HCT116 (cell line): ENCODE measurements around the gene CDKN1C. TPM values are rescaled to one million over a fixed set of nuclear protein-coding genes. Genes with fewer than 3 reads are reported as not detected.

Source experiments
- ATAC-seq: fragments of 200-7000 bp; cut with Tn5 transposase; 2 replicates; pipeline ENCODE4 v1.9.1; 2020; ENCODE audit warnings: mild to moderate bottlenecking, moderate library complexity
- BruUV-seq: library from RNA; stranded (reverse); fragments of 400-500 nt; replicated peaks from 2 replicates; lab custom pipeline; 2021; lab: Mats Ljungman, UMichigan
- CTCF ChIA-PET: fragments of 300-600 bp; sonication (Branson Sonifier 250); formaldehyde crosslinking; loops from one replicate; lab custom pipeline; 2021; ENCODE audit warnings: antibody characterized with exemption; lab: Charles Lee
- POLR2A ChIA-PET: fragments of 300-600, 350-600 bp; sonication (Branson Sonifier 250); formaldehyde crosslinking; loops from one replicate; lab custom pipeline; 2021; ENCODE audit warnings: antibody characterized with exemption; lab: Charles Lee
- RAD21 ChIA-PET, 2 experiments: fragments of 300-600 bp; sonication (Branson Sonifier 250); formaldehyde crosslinking; loops; one replicate each; lab custom pipeline; 2023; ENCODE audit warnings: low total read pairs in 2 of 2; ENCODE audit not compliant: uncharacterized antibody in 2 of 2, unreplicated experiment in 2 of 2, low non-redundant PET in 1 of 2; lab: Charles Lee
- DNase-seq: peaks from one replicate; pipeline ENCODE4 v3.0.0-alpha.2; 2010; ENCODE audit warnings: low read depth, low spot score
- H2AFZ ChIP-seq: fragments of 200-600 bp; shearing (Covaris generic), sonication (generic); 2 replicates; pipeline ENCODE4 v1.6.1; 2017; ENCODE audit warnings: low read depth, mixed run types, mixed read lengths, antibody characterized with exemption, low read length; ENCODE audit not compliant: poor library complexity, severe bottlenecking
- H3K27ac ChIP-seq: 2 replicates; pipeline ENCODE4 v1.5.1; 2012; ENCODE audit warnings: low read depth, low read length
- H3K27me3 ChIP-seq: fragments of 200-600 bp; sonication (generic); 2 replicates; pipeline ENCODE4 v1.6.1; 2016; ENCODE audit warnings: mixed run types, low read length, mixed read lengths; ENCODE audit not compliant: insufficient read depth
- H3K36me3 ChIP-seq, 2 experiments: fragments of 200-500 bp in 1 of 2; fragments of 200-600 bp in 1 of 2; sonication (Bioruptor generic) in 1 of 2; sonication (generic) in 1 of 2; 2 replicates each; pipeline versions ENCODE4 v1.5.1 to v1.6.1; 2014 to 2016; ENCODE audit warnings: low read length in 2 of 2, inconsistent platforms in 1 of 2, mixed read lengths in 1 of 2, mixed run types in 1 of 2; ENCODE audit not compliant: insufficient read depth in 2 of 2, control insufficient read depth in 1 of 2
- H3K4me1 ChIP-seq, 2 experiments: fragments of 200-600 bp in 1 of 2; sonication (generic) in 1 of 2; 2 replicates each; pipeline versions ENCODE4 v1.5.1 to v1.6.1; 2012 to 2017; ENCODE audit warnings: low read length in 2 of 2, inconsistent platforms in 1 of 2, mild to moderate bottlenecking in 1 of 2, mixed read lengths in 1 of 2, mixed run types in 1 of 2, moderate library complexity in 1 of 2; ENCODE audit not compliant: insufficient read depth in 2 of 2, control insufficient read depth in 1 of 2
- H3K4me2 ChIP-seq: fragments of 200-600 bp; sonication (generic); 2 replicates; pipeline ENCODE4 v1.6.1; 2017; ENCODE audit warnings: mixed run types, low read length, mixed read lengths
- H3K4me3 ChIP-seq, 2 experiments: fragments of 200-600 bp in 1 of 2; sonication (generic) in 1 of 2; replicated peaks in 1 of 2; 2 replicates each; pipeline ENCODE4 v1.5.1; 2011 to 2016; ENCODE audit warnings: low read length in 2 of 2, control low read depth in 1 of 2, low read depth in 1 of 2, mild to moderate bottlenecking in 1 of 2, mixed read lengths in 1 of 2, mixed run types in 1 of 2
- H3K79me2 ChIP-seq: fragments of 200-600 bp; sonication (generic); 2 replicates; pipeline ENCODE4 v1.6.1; 2017; ENCODE audit warnings: mild to moderate bottlenecking, mixed run types, low read length, moderate library complexity, mixed read lengths; ENCODE audit not compliant: insufficient read depth
- H3K9ac ChIP-seq: fragments of 200-600 bp; sonication (generic); 2 replicates; pipeline ENCODE4 v1.6.1; 2016; ENCODE audit warnings: low read length, mixed read lengths
- H3K9me2 ChIP-seq: fragments of 200-600 bp; sonication (generic), shearing (Covaris generic); 2 replicates; pipeline ENCODE4 v1.6.1; 2017; ENCODE audit warnings: mixed run types, mild to moderate bottlenecking, moderate library complexity; ENCODE audit not compliant: insufficient read depth
- H3K9me3 ChIP-seq, 2 experiments: fragments of 200-500 bp in 1 of 2; fragments of 200-600 bp in 1 of 2; sonication (Bioruptor generic) in 1 of 2; sonication (generic) in 1 of 2; 2 replicates each; pipeline ENCODE4 v1.6.1; 2014 to 2017; ENCODE audit warnings: low read length in 2 of 2, mixed read lengths in 2 of 2, inconsistent platforms in 1 of 2, low read depth in 1 of 2, mild to moderate bottlenecking in 1 of 2, mixed run types in 1 of 2, moderate library complexity in 1 of 2; ENCODE audit not compliant: control insufficient read depth in 1 of 2, insufficient read depth in 1 of 2
- H4K20me1 ChIP-seq: fragments of 200-600 bp; sonication (generic), shearing (Covaris generic); 2 replicates; pipeline ENCODE4 v1.6.1; 2017; ENCODE audit warnings: mixed run types, mild to moderate bottlenecking, moderate library complexity; ENCODE audit not compliant: insufficient read depth
- CBX3 ChIP-seq: IDR thresholded peaks from 2 replicates; pipeline ENCODE4 v1.6.1; 2012; ENCODE audit warnings: low read depth
- CEBPB ChIP-seq: IDR thresholded peaks from 2 replicates; pipeline ENCODE4 v1.6.1; 2012; ENCODE audit warnings: low read depth
- CTCF ChIP-seq, 3 experiments: fragments of 200-600 bp in 1 of 3; sonication (generic) in 1 of 3; IDR thresholded peaks in 2 of 3; conservative IDR thresholded peaks in 1 of 3; 2 replicates each; pipeline ENCODE4 v1.5.1; 2012 to 2017; ENCODE audit warnings: low read depth in 2 of 3, low read length in 2 of 3, antibody characterized with exemption in 1 of 3, borderline replicate concordance in 1 of 3, control low read depth in 1 of 3, mild to moderate bottlenecking in 1 of 3, mixed read lengths in 1 of 3, mixed run types in 1 of 3, moderate library complexity in 1 of 3; ENCODE audit not compliant: insufficient read depth in 1 of 3
- EGR1 ChIP-seq: IDR thresholded peaks from 2 replicates; pipeline ENCODE4 v1.6.1; 2012; ENCODE audit warnings: low read depth
- EZH2 ChIP-seq: fragments of 200-600 bp; sonication (generic); IDR thresholded peaks from 2 replicates; pipeline ENCODE4 v1.6.1; 2017; ENCODE audit warnings: antibody characterized with exemption, mixed run types
- FOSL1 ChIP-seq: IDR thresholded peaks from 2 replicates; pipeline ENCODE4 v1.6.1; 2012; ENCODE audit warnings: low read depth
- JUND ChIP-seq: IDR thresholded peaks from 2 replicates; pipeline ENCODE4 v1.6.1; 2012
- MAX ChIP-seq: IDR thresholded peaks from 2 replicates; pipeline ENCODE4 v1.6.1; 2012
- POLR2A ChIP-seq: IDR thresholded peaks from 2 replicates; pipeline ENCODE4 v1.7.0; 2011; ENCODE audit warnings: borderline replicate concordance; ENCODE audit not compliant: insufficient read depth, insufficient read length; ENCODE audit errors: extremely low read depth
- RAD21 ChIP-seq: IDR thresholded peaks from 2 replicates; pipeline ENCODE4 v1.6.1; 2012; ENCODE audit warnings: low read depth, mild to moderate bottlenecking
- REST ChIP-seq: IDR thresholded peaks from 2 replicates; pipeline ENCODE4 v1.6.1; 2012; ENCODE audit warnings: low read depth
- SIN3A ChIP-seq: IDR thresholded peaks from 2 replicates; pipeline ENCODE4 v1.6.1; 2012; ENCODE audit warnings: low read depth
- SRF ChIP-seq: IDR thresholded peaks from 2 replicates; pipeline ENCODE4 v1.6.1; 2012; ENCODE audit warnings: low read depth
- TCF7L2 ChIP-seq: IDR thresholded peaks from 2 replicates; pipeline ENCODE4 v1.7.0; 2011; ENCODE audit warnings: borderline replicate concordance, inconsistent platforms; ENCODE audit not compliant: insufficient read depth, insufficient read length; ENCODE audit errors: extremely low read depth
- YY1 ChIP-seq: IDR thresholded peaks from 2 replicates; pipeline ENCODE4 v1.6.1; 2011; ENCODE audit warnings: low read length, low read depth, moderate library complexity, mild to moderate bottlenecking; ENCODE audit not compliant: insufficient replicate concordance; ENCODE audit errors: extremely low read depth
- ZFX ChIP-seq: fragments of 450-650 bp; IDR thresholded peaks from 2 replicates; pipeline ENCODE4 v1.6.1; 2017
- ZNF274 ChIP-seq: fragments of 200-500 bp; sonication (Bioruptor generic); IDR thresholded peaks from 2 replicates; pipeline ENCODE4 v1.6.1; 2014; ENCODE audit warnings: mild to moderate bottlenecking, low read depth, low read length, inconsistent platforms
- intact Hi-C: fragments of 100-400 bp; cut with micrococcal nuclease; formaldehyde crosslinking; loops from 2 replicates; pipeline ENCODE4 v1.10.0; 2022
- total RNA-seq: library from RNA; stranded (reverse); gene quantifications from one replicate; pipeline ENCODE4 v1.2.1, GENCODE V29; 2021; ENCODE audit not compliant: unreplicated experiment
- TF ChIP-seq, protein P1 (sequence below): IDR thresholded peaks from 2 replicates; pipeline ENCODE4 v1.6.1; 2011; ENCODE audit warnings: mild to moderate bottlenecking, low read length, moderate library complexity; ENCODE audit not compliant: insufficient replicate concordance; ENCODE audit errors: extremely low read depth
- TF ChIP-seq, protein P2 (sequence below): IDR thresholded peaks from 2 replicates; pipeline ENCODE4 v1.6.1; 2012

Gene CDKN1C
- total RNA-seq, 1 experiment from 2014 or later = 24.0 TPM

DNA sequence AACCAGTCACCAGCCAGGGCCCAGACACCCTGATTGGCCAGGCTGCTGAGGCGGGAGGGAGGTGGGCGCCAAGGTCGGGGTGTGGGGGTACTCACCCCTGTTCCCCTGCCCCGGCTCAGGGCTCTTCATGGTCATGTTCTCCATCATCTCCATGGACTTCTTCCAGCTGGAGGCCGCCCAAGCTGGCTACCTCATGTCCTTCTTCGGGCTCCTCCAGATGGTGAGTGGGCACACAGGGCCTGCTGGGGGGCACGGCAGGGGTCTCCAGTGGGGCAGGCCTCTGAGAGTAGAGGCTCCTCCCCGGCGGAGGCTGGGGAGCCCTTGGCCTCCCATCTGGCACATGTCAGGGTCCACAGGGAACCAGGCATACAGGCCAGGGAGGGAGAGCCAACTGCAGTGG is 33.6 kb upstream of the CDKN1C start:
- ChIA-PET RAD21 (no interaction called here), CTCF (interaction anchor here (1.1 kb wide), 1 partner anchor 24 kb away, joined by 3 read pairs; no protein-coding TSS in a partner anchor), POLR2A (interaction anchor here (4.0 kb wide), 1 partner anchor 10 kb away, joined by 19 read pairs; the partner anchor contains the start of gene PHLDA2)
- Histone ChIP-seq H3K27ac (no peak overlapping the region), H3K9me3 (no peaks in the 10 kb centered on the region), H3K79me2 (no peaks in the 10 kb centered on the region), H2AFZ (no peak overlapping the region), H3K9ac (no peak overlapping the region), H3K27me3 (no peaks in the 10 kb centered on the region), H3K4me2 (no peak overlapping the region), H4K20me1 (no peaks in the 10 kb centered on the region), H3K4me3 (no peak overlapping the region), H3K4me1 (peaks cover 12 to 13% of the 10 kb centered on the region in 2 experiments), H3K36me3 (no peaks in the 10 kb centered on the region), H3K9me2 (no peaks in the 10 kb centered on the region)
- no TSS peak for BruUV-seq
- TF ChIP-seq CEBPB = no peak
- no peak for TF ChIP-seq YY1
- TF ChIP-seq, protein P1, sequence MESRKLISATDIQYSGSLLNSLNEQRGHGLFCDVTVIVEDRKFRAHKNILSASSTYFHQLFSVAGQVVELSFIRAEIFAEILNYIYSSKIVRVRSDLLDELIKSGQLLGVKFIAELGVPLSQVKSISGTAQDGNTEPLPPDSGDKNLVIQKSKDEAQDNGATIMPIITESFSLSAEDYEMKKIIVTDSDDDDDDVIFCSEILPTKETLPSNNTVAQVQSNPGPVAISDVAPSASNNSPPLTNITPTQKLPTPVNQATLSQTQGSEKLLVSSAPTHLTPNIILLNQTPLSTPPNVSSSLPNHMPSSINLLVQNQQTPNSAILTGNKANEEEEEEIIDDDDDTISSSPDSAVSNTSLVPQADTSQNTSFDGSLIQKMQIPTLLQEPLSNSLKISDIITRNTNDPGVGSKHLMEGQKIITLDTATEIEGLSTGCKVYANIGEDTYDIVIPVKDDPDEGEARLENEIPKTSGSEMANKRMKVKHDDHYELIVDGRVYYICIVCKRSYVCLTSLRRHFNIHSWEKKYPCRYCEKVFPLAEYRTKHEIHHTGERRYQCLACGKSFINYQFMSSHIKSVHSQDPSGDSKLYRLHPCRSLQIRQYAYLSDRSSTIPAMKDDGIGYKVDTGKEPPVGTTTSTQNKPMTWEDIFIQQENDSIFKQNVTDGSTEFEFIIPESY = no peak
- no peak for TF ChIP-seq JUND
- no peak for TF ChIP-seq SIN3A
- TF ChIP-seq SRF = no peak
- no peak for TF ChIP-seq EZH2
- no peak for TF ChIP-seq CBX3
- no peak for TF ChIP-seq RAD21
- TF ChIP-seq TCF7L2 = no peak
- no peak for TF ChIP-seq CTCF (IDR thresholded peaks at IDR 0.05 in 2 of 3, conservative IDR thresholded peaks at IDR 0.05 in 1 of 3; ENCODE audit: borderline replicate concordance in 1 of 3, insufficient read depth in 1 of 3, low read depth in 2 of 3, low read length in 2 of 3)
- no peak for TF ChIP-seq MAX
- no peak for TF ChIP-seq FOSL1
- no peak for TF ChIP-seq REST
- no peak for TF ChIP-seq ZNF274
- no peak for TF ChIP-seq ZFX
- TF ChIP-seq POLR2A = no peak
- TF ChIP-seq, protein P2, sequence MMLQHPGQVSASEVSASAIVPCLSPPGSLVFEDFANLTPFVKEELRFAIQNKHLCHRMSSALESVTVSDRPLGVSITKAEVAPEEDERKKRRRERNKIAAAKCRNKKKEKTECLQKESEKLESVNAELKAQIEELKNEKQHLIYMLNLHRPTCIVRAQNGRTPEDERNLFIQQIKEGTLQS = no peak
- TF ChIP-seq EGR1 = no peak
- ATAC-seq (peak; percentile 30; the same call in 1 of the 2 replicates), DNase-seq (no peak)
- intact Hi-C loops = no loop called here
